GM19099 (cell line): ENCODE results near the gene ABLIM1.

Source experiments
- POLR2A ChIP-seq: IDR thresholded peaks from 3 replicates; pipeline ENCODE4 v1.6.1; 2011; ENCODE audit warnings: low read depth; ENCODE audit not compliant: insufficient read length; ENCODE audit errors: extremely low read depth

Gene ABLIM1

GRCh38 chr10:114684084-114684821, 26.2 kb upstream of the ABLIM1 start:
- no peak for TF ChIP-seq POLR2A

GRCh38 chr10:114683593-114683992, 25.5 kb upstream of the ABLIM1 start:
- no peak for TF ChIP-seq POLR2A

GRCh38 chr10:114683162-114683561, 25.1 kb upstream of the ABLIM1 start:
- TF ChIP-seq POLR2A: no peak

- no peak for TF ChIP-seq POLR2A
Observed at GRCh38 chr10:114682532-114682931, 24.5 kb upstream of the ABLIM1 start.

GRCh38 chr10:114682121-114682520, 24.0 kb upstream of the ABLIM1 start:
- TF ChIP-seq POLR2A: no peak

GRCh38 chr10:114681542-114681941, 23.5 kb upstream of the ABLIM1 start:
- no peak for TF ChIP-seq POLR2A

- no peak for TF ChIP-seq POLR2A
Observed at GRCh38 chr10:114680543-114681117, 22.6 kb upstream of the ABLIM1 start.

GRCh38 chr10:114679552-114679951, 21.5 kb upstream of the ABLIM1 start:
- no peak for TF ChIP-seq POLR2A

GRCh38 chr10:114678820-114679219, 20.7 kb upstream of the ABLIM1 start:
- TF ChIP-seq POLR2A: no peak

- TF ChIP-seq POLR2A: no peak
Observed at GRCh38 chr10:114678336-114678735, 20.3 kb upstream of the ABLIM1 start.

- no peak for TF ChIP-seq POLR2A
Observed at GRCh38 chr10:114674346-114674745, 16.3 kb upstream of the ABLIM1 start.

- TF ChIP-seq POLR2A: no peak
Observed at GRCh38 chr10:114669648-114670047, 11.6 kb upstream of the ABLIM1 start.

GRCh38 chr10:114668375-114669080, 10.5 kb upstream of the ABLIM1 start:
- TF ChIP-seq POLR2A: no peak

- no peak for TF ChIP-seq POLR2A
Observed at GRCh38 chr10:114665873-114666272, 7.8 kb upstream of the ABLIM1 start.

GRCh38 chr10:114665406-114665805, 7.3 kb upstream of the ABLIM1 start:
- TF ChIP-seq POLR2A: no peak

GRCh38 chr10:114664127-114664526, 6.1 kb upstream of the ABLIM1 start:
- TF ChIP-seq POLR2A: no peak
